Fibroblast of skin of abdomen (primary cell): ENCODE measurements around the gene MPO. TPM values are rescaled to one million over a fixed set of nuclear protein-coding genes. Genes with fewer than 3 reads are reported as not detected.

Source experiments
- DNase-seq: peaks from one replicate; pipeline ENCODE4 v3.0.0-alpha.2; 2013
- polyA plus RNA-seq, 2 experiments: library from polyadenylated mRNA; unstranded; fragments of 120-200 nt; gene quantifications; one replicate each; pipeline ENCODE4 v1.2.1, GENCODE V29; 2013; ENCODE audit not compliant: insufficient read length in 2 of 2

Gene MPO
- 0.09 TPM for polyA plus RNA-seq (2013, experiment 1 of 2; ENCODE audit: insufficient read length)
- polyA plus RNA-seq (2013, experiment 2 of 2; ENCODE audit: insufficient read length), result 0.05 TPM

- DNase-seq, result no peak
These were observed at the start of gene MPO for GRCh38 chr17:58280480-58281217. Gene MPO (minus strand): TSS chr17:58280935. CDS start chr17:58280758, 177 bp downstream.

- DNase-seq, result no peak
These were observed 49.2 kb upstream of the MPO start for GRCh38 chr17:58329810-58330537.

GRCh38 chr17:58329035-58329809 lies 48.5 kb upstream of the MPO start:
- DNase-seq, result no peak

GRCh38 chr17:58328195-58329034 lies 47.7 kb upstream of the MPO start, which contains the start of gene TSPOAP1:
Gene TSPOAP1 (minus strand): TSS chr17:58328795. CDS start chr17:58327920, 875 bp downstream.
- DNase-seq, result peak; percentile 48

- DNase-seq, result peak; percentile 37
These were observed 46.8 kb upstream of the MPO start for GRCh38 chr17:58327363-58328194.

GRCh38 chr17:58326609-58327362 lies 46.1 kb upstream of the MPO start:
- no peak for DNase-seq

GRCh38 chr17:58325976-58326468 lies 45.3 kb upstream of the MPO start:
- DNase-seq, result no peak

GRCh38 chr17:58325289-58325726 lies 44.6 kb upstream of the MPO start:
- DNase-seq, result no peak

GRCh38 chr17:58324409-58325288 lies 43.9 kb upstream of the MPO start:
- peak; percentile 60 for DNase-seq

GRCh38 chr17:58324056-58324408 lies 43.3 kb upstream of the MPO start:
- DNase-seq, result no peak

GRCh38 chr17:58323366-58324055 lies 42.8 kb upstream of the MPO start:
- no peak for DNase-seq

- DNase-seq, result no peak
These were observed 41.9 kb upstream of the MPO start for GRCh38 chr17:58322581-58323185.

- DNase-seq, result no peak
These were observed 41.1 kb upstream of the MPO start for GRCh38 chr17:58321571-58322525.

- DNase-seq, result no peak
These were observed 40.0 kb upstream of the MPO start for GRCh38 chr17:58320570-58321323.

GRCh38 chr17:58320163-58320558 lies 39.4 kb upstream of the MPO start:
- DNase-seq, result no peak
